Activated T-helper 1 cell treated with anti-CD3 and anti-CD28 coated beads, Interleukin-2, amount 50 U/mL, for 16 hours (primary cell): ENCODE measurements around the gene MACROH2A1.

Source experiments
- DNase-seq, 2 donors: peaks; one replicate each; pipeline ENCODE4 v3.0.0-alpha.2; 2020; ENCODE audit warnings: low read depth in 1 of 2, low spot score in 1 of 2

Gene MACROH2A1

GRCh38 chr5:135335031-135335828, 63.8 kb downstream of the MACROH2A1 start:
- DNase-seq, result no peak

- DNase-seq, result no peak
These were observed 65.1 kb downstream of the MACROH2A1 start for GRCh38 chr5:135333732-135334515.

GRCh38 chr5:135332519-135333150, 66.4 kb downstream of the MACROH2A1 start:
- no peak for DNase-seq

GRCh38 chr5:135331612-135332011, 67.4 kb downstream of the MACROH2A1 start:
- no peak for DNase-seq

- no peak for DNase-seq
These were observed 68.3 kb downstream of the MACROH2A1 start for GRCh38 chr5:135330798-135331096.

GRCh38 chr5:135329913-135330797, 68.9 kb downstream of the MACROH2A1 start:
- no peak for DNase-seq

- DNase-seq, result no peak
These were observed 69.7 kb downstream of the MACROH2A1 start for GRCh38 chr5:135329066-135329912.

GRCh38 chr5:135328128-135328687, 70.8 kb downstream of the MACROH2A1 start:
- DNase-seq, result no peak

- DNase-seq, result no peak
These were observed 71.5 kb downstream of the MACROH2A1 start for GRCh38 chr5:135327429-135328127.

- DNase-seq, result no peak
These were observed 72.5 kb downstream of the MACROH2A1 start for GRCh38 chr5:135326296-135327254.

GRCh38 chr5:135324897-135325650, 74.0 kb downstream of the MACROH2A1 start:
- DNase-seq, result no peak

- DNase-seq, result no peak
These were observed 74.9 kb downstream of the MACROH2A1 start for GRCh38 chr5:135324160-135324559.

GRCh38 chr5:135323701-135324132, 75.3 kb downstream of the MACROH2A1 start:
- no peak for DNase-seq

GRCh38 chr5:135323227-135323626, 75.8 kb downstream of the MACROH2A1 start:
- DNase-seq, result no peak

GRCh38 chr5:135322744-135323143, 76.3 kb downstream of the MACROH2A1 start:
- DNase-seq, result no peak

- no peak for DNase-seq
These were observed 76.8 kb downstream of the MACROH2A1 start for GRCh38 chr5:135322271-135322670.
